WERI-Rb-1 (cell line): ENCODE results near the gene PDE4B.

Experiments
- DNase-seq: peaks from one replicate; pipeline ENCODE4 v3.0.0-alpha.2; 2020
- H3K27ac ChIP-seq: fragments of 250-450 bp; sonication (Bioruptor Pico); 2 replicates; pipeline ENCODE4 v1.5.1; 2020; ENCODE audit warnings: mild to moderate bottlenecking, moderate library complexity
- H3K27me3 ChIP-seq: fragments of 250-450 bp; sonication (Bioruptor Pico); 2 replicates; pipeline ENCODE4 v1.5.1; 2021; ENCODE audit warnings: mild to moderate bottlenecking, low read depth, moderate library complexity; ENCODE audit not compliant: insufficient read depth, severe bottlenecking
- H3K36me3 ChIP-seq: fragments of 250-450 bp; sonication (Bioruptor Pico); 2 replicates; pipeline ENCODE4 v1.5.1; 2020; ENCODE audit warnings: mild to moderate bottlenecking, moderate library complexity
- H3K4me3 ChIP-seq: 2 replicates; pipeline ENCODE4 v1.5.1; 2011; ENCODE audit warnings: low read depth, mild to moderate bottlenecking, control low read depth, low read length
- H3K9me3 ChIP-seq: fragments of 250-450 bp; sonication (Bioruptor Pico); 2 replicates; pipeline ENCODE4 v1.5.1; 2021; ENCODE audit warnings: mild to moderate bottlenecking, moderate library complexity; ENCODE audit not compliant: severe bottlenecking
- TF ChIP-seq, protein P1 (sequence below): IDR thresholded peaks from 2 replicates; pipeline ENCODE4 v1.5.1; 2011; ENCODE audit warnings: low read depth, mild to moderate bottlenecking, control low read depth, inconsistent platforms, low read length

The PDE4B gene

DNA sequence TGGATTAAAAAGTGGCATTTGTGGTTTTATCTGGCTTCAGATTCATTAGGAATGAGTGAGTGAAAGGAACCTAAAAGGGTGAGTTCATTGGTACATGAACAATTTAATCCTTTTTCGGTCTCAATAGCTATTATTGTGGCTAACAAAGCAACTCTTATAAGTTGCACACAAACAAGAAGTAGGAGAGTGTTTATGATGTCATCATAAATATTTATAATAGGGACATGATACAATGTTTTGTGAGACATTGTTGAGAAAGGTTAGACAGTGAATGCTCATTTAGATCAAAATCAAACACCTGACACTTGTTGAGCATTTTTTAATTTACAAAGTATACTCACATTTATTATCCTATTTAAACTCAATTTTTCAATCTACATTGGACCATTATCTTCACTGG is 363.4 kb downstream of the PDE4B start:
- Histone ChIP-seq H3K36me3 (no peaks in the 10 kb centered on the region), H3K27me3 (no peaks in the 10 kb centered on the region), H3K27ac (no peak overlapping the region), H3K9me3 (no peaks in the 10 kb centered on the region), H3K4me3 (no peak overlapping the region)
- TF ChIP-seq, protein P1, sequence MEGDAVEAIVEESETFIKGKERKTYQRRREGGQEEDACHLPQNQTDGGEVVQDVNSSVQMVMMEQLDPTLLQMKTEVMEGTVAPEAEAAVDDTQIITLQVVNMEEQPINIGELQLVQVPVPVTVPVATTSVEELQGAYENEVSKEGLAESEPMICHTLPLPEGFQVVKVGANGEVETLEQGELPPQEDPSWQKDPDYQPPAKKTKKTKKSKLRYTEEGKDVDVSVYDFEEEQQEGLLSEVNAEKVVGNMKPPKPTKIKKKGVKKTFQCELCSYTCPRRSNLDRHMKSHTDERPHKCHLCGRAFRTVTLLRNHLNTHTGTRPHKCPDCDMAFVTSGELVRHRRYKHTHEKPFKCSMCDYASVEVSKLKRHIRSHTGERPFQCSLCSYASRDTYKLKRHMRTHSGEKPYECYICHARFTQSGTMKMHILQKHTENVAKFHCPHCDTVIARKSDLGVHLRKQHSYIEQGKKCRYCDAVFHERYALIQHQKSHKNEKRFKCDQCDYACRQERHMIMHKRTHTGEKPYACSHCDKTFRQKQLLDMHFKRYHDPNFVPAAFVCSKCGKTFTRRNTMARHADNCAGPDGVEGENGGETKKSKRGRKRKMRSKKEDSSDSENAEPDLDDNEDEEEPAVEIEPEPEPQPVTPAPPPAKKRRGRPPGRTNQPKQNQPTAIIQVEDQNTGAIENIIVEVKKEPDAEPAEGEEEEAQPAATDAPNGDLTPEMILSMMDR: no peak
- no peak for DNase-seq

DNA sequence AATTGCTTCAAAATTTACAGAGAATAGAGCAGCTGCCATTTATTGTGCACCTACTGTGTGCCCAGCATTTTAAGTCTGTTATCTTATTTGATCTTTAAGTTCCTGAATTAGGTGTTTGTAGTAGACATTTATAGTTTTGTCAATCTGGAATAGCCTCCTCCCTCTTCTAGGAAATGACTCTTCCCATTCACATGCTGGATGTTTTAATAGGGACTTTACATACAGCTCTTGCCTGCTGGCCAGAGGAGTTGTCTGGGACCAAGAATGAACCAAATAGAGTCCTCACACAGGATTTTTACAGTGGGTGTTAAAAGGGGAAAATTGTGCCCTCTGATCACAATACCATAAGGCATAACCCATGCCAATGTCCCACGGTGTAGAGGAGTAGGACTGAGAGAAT is 367.1 kb downstream of the PDE4B start:
- no peak overlapping the region for H3K4me3 ChIP-seq
- H3K36me3 ChIP-seq: no peaks in the 10 kb centered on the region
- no peak for DNase-seq
- no peak overlapping the region for H3K27ac ChIP-seq
- TF ChIP-seq, protein P1: no peak
- no peaks in the 10 kb centered on the region for H3K27me3 ChIP-seq
- H3K9me3 ChIP-seq: no peaks in the 10 kb centered on the region

DNA sequence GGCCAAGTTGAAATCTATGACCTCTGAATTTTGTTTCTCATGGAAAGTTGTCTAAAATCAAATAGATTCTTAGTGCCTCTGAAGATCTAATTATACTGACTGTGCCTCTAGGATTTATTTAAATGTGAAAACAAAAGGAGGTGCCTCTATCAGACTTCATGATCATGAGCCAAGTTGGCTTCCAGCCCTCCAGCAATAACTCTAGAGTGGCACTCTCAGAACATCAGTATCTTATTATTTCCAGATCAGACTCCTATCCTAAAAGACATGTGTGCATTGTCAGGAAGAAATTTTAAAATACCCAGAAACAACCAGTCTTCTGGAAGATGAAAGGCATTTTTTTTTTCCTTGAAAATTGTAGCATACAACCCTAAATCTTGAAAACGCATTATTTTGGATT is 368.0 kb downstream of the PDE4B start:
- no peaks in the 10 kb centered on the region for H3K9me3 ChIP-seq
- H3K27me3 ChIP-seq: no peaks in the 10 kb centered on the region
- H3K4me3 ChIP-seq: no peak overlapping the region
- H3K27ac ChIP-seq: no peak overlapping the region
- TF ChIP-seq, protein P1: no peak
- DNase-seq: no peak
- no peaks in the 10 kb centered on the region for H3K36me3 ChIP-seq

DNA sequence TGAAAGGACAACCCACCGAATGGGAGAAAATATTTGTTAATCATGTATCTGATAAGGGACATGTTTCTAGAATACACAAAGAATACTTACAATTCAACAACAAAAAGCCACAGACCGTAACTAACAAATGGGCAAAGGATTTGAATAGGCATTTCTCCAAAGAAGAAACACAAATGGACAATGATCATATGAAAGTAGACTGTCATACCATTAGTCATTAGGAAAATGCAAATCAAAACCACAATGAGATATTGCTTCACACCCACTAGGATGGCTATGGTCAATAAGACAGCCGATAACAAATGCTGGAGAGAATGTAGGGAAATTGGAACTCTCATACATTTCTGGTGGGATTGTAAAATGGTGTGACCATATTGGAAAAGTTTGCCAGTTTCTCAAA is 374.1 kb downstream of the PDE4B start:
- Histone ChIP-seq H3K4me3 (no peak overlapping the region), H3K9me3 (no peaks in the 10 kb centered on the region), H3K36me3 (no peaks in the 10 kb centered on the region), H3K27me3 (no peaks in the 10 kb centered on the region), H3K27ac (no peak overlapping the region)
- DNase-seq: no peak
- TF ChIP-seq, protein P1: no peak

DNA sequence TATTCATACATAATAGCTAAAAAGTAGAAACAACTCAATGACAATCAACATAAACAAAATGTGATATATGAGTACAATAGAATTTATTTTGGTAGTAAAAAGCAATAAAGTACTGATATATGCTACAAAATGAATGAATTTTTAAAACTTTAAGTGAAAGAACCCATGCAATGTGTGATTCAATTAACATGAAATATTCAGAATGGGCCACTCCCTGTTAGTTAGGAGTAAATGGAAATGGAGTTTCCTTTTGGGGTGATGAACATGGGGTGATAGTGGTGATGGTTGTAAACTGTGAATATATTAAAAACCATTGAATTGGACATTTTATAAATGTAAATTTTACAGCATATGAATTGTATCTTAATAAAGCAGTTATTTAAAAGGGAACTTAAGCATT is 374.6 kb downstream of the PDE4B start:
- Histone ChIP-seq H3K9me3 (no peaks in the 10 kb centered on the region), H3K4me3 (no peak overlapping the region), H3K27me3 (no peaks in the 10 kb centered on the region), H3K36me3 (no peaks in the 10 kb centered on the region), H3K27ac (no peak overlapping the region)
- no peak for DNase-seq
- TF ChIP-seq, protein P1: no peak

DNA sequence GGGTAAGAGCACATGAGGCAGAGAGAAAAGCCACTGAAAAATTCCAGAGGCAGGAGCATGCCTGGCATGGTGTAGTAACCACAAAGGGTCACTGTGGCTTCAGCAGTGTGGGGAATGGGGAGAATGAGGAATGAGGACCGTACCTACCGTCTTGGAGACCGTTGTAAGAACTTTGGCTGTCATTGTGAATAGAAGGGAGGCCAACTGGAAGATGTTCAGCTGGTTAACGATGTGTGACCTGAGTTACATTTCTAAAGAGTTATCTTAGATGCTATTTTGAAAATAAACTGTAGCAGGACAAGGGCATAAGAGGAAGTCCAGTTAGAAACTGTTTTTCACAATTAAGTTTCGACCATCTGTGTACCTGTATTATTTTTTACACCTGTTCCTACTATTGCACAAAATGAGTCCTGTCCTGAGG is 375.8 kb downstream of the PDE4B start:
- no peaks in the 10 kb centered on the region for H3K9me3 ChIP-seq
- DNase-seq: no peak
- H3K4me3 ChIP-seq: no peak overlapping the region
- no peaks in the 10 kb centered on the region for H3K36me3 ChIP-seq
- H3K27me3 ChIP-seq: no peaks in the 10 kb centered on the region
- no peak overlapping the region for H3K27ac ChIP-seq
- TF ChIP-seq, protein P1: no peak
